ENCODE measurements around the gene MTMR2. TPM values are rescaled to one million over a fixed set of nuclear protein-coding genes. Genes with fewer than 3 reads are reported as not detected.
A peak's percentile ranks its signal among the peaks of the same experiment; 100 is the strongest.

The MTMR2 gene
- total and polyA plus RNA-seq, 9 of the 15 experiments (the other 6 are each of a cell fraction or from before 2014, with no cell fraction given) = 12.6 to 35.8 (median 25.2) TPM

DNA sequence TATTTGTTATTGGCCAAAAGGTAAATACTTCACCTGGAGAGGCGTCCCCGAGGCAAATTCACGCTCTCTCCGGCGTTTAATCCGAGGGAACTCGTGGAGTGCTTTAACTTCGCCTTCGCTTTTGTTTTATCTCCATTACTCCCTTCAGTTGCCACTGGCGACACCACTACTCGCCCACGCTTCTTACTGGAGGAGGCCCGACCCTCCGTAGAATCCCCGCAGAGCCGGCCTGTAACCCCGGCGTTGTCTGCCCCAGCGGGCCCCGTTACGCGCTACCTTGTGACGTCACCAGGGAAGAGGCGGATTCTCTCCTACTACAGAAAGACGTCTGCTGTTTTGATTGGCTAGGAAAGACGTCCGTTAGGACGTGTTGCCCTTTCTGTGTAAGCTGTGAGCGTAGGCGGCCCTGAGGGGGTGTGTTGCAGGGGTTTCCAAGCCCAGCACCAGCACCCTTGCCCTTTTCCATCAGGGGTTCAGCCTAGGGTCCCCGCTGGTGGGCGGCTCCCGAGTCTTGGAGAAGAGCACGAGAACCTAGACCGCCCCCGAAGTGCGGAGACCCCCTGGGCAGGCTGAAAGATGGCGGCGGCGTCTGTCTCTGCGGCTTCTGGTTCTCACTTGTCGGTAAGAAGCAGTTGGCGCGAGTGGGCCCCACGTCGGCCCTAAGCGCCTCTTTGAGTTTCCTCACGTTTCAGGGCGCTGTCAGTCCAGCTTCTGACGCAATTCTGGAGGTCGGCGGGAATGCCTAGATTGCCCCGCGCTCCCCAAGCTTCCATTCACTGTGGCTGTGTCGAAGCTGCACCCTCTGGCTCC, 133.6 kb downstream of the MTMR2 start, which contains the start of gene CEP57 (continued):
- TF ChIP-seq, protein P1, sequence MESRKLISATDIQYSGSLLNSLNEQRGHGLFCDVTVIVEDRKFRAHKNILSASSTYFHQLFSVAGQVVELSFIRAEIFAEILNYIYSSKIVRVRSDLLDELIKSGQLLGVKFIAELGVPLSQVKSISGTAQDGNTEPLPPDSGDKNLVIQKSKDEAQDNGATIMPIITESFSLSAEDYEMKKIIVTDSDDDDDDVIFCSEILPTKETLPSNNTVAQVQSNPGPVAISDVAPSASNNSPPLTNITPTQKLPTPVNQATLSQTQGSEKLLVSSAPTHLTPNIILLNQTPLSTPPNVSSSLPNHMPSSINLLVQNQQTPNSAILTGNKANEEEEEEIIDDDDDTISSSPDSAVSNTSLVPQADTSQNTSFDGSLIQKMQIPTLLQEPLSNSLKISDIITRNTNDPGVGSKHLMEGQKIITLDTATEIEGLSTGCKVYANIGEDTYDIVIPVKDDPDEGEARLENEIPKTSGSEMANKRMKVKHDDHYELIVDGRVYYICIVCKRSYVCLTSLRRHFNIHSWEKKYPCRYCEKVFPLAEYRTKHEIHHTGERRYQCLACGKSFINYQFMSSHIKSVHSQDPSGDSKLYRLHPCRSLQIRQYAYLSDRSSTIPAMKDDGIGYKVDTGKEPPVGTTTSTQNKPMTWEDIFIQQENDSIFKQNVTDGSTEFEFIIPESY (CRISPR knock-in tag; IDR thresholded peaks at IDR 0.05) = no peak
- TF ChIP-seq RREB1 (CRISPR knock-in tag; IDR thresholded peaks at IDR 0.05) (0 out of 2 replicates have a peak, but pooled peaks have one; percentile 39), MCM2 (IDR thresholded peaks at IDR 0.05; ENCODE audit: low read depth) (no peak), GTF2E2 (tag; IDR thresholded peaks at IDR 0.05) (peak; percentile 38; the same call in 1 of the 2 replicates), PRMT5 (CRISPR knock-in tag; IDR thresholded peaks at IDR 0.05) (no peak), HDAC8 (tag; IDR thresholded peaks at IDR 0.05) (no peak), FOXM1 (IDR thresholded peaks at IDR 0.05; ENCODE audit: low read depth) (0 out of 2 replicates have a peak, but pooled peaks have one; percentile 7), FOXM1 (CRISPR knock-in tag; IDR thresholded peaks at IDR 0.05; ENCODE audit: low read depth) (no peak), POLR2G (IDR thresholded peaks at IDR 0.05; ENCODE audit: low read depth, low read length) (peak; percentile 85), ZZZ3 (IDR thresholded peaks at IDR 0.05) (no peak), ZNF174 (CRISPR knock-in tag; IDR thresholded peaks at IDR 0.05) (no peak), TEAD1 (CRISPR knock-in tag; IDR thresholded peaks at IDR 0.05) (0 out of 4 replicates have a peak, but pooled peaks of 1 of the 2 experiments have one; percentile 12), ERF (CRISPR knock-in tag; IDR thresholded peaks at IDR 0.05) (no peak), ZNF764 (CRISPR knock-in tag; IDR thresholded peaks at IDR 0.05; ENCODE audit: low read depth) (no peak), NCOR1 (IDR thresholded peaks at IDR 0.05) (peak; percentile 12; the same call in 1 of the 2 replicates), HDAC1 (IDR thresholded peaks at IDR 0.05) (0 out of 4 replicates have a peak, but pooled peaks of 1 of the 2 experiments have one; percentile 35), ZNF668 (CRISPR knock-in tag; IDR thresholded peaks at IDR 0.05) (no peak), POLR2A (conservative IDR thresholded peaks at IDR 0.05) (peak; percentile 92), ARID1B (IDR thresholded peaks at IDR 0.05) (peak; percentile 34), FOXA1 (IDR thresholded peaks at IDR 0.05; ENCODE audit: borderline replicate concordance) (no peak), ATF1 (CRISPR knock-in tag; IDR thresholded peaks at IDR 0.05) (peak; percentile 83), ATF1 (tag; IDR thresholded peaks at IDR 0.05) (peak; percentile 99), ASH1L (IDR thresholded peaks at IDR 0.05; ENCODE audit: borderline replicate concordance, low read depth, partially characterized antibody) (no peak)
